Measurements from ENCODE around the gene KRT2. TPM values are rescaled to one million over a fixed set of nuclear protein-coding genes. Genes with fewer than 3 reads are reported as not detected.

Gene KRT2
- total RNA-seq, 1 experiment from 2014 or later, result not detected

- TF ChIP-seq E2F1 (CRISPR knock-in tag; IDR thresholded peaks at IDR 0.05) (no peak), ZNF263 (CRISPR knock-in tag; IDR thresholded peaks at IDR 0.05; ENCODE audit: low read depth) (no peak), ZNF219 (CRISPR knock-in tag; IDR thresholded peaks at IDR 0.05; ENCODE audit: borderline replicate concordance) (no peak), OVOL2 (CRISPR knock-in tag; IDR thresholded peaks at IDR 0.05; ENCODE audit: borderline replicate concordance) (no peak), ZNF232 (CRISPR knock-in tag; IDR thresholded peaks at IDR 0.05) (no peak), ZNF423 (CRISPR knock-in tag; IDR thresholded peaks at IDR 0.05) (no peak), ZBTB43 (CRISPR knock-in tag; IDR thresholded peaks at IDR 0.05) (no peak), ELF4 (CRISPR knock-in tag; IDR thresholded peaks at IDR 0.05; ENCODE audit: low read depth) (no peak), KAT7 (CRISPR knock-in tag; IDR thresholded peaks at IDR 0.05; ENCODE audit: borderline replicate concordance) (no peak), FOXK1 (CRISPR knock-in tag; IDR thresholded peaks at IDR 0.05) (no peak), JAZF1 (CRISPR knock-in tag; IDR thresholded peaks at IDR 0.05) (no peak), ATF2 (CRISPR knock-in tag; IDR thresholded peaks at IDR 0.05; ENCODE audit: borderline replicate concordance, low read depth) (no peak), SP1 (CRISPR knock-in tag; conservative IDR thresholded peaks at IDR 0.05) (no peak)
- H3K9me3 Mint-ChIP-seq, result no peaks in the 10 kb centered on the region
- CTCF ChIA-PET, result no interaction called here
- ATAC-seq, result no peak
- H3K27me3 Mint-ChIP-seq (ENCODE audit: low read depth), result no peaks in the 10 kb centered on the region
- H3K36me3 Mint-ChIP-seq, result no peaks in the 10 kb centered on the region
- POLR2A ChIA-PET, result no interaction called here
- H3K4me1 Mint-ChIP-seq, result no peaks in the 10 kb centered on the region
- no peak for DNase-seq (ENCODE audit: low spot score)
- H3K27ac Mint-ChIP-seq, result no peak overlapping the region
- no peak overlapping the region for H3K4me3 Mint-ChIP-seq
These were observed 15.8 kb downstream of the KRT2 start for GRCh38 chr12:52636189-52636588.

GRCh38 chr12:52634266-52635056 lies 17.6 kb downstream of the KRT2 start:
- H3K4me1 Mint-ChIP-seq, result no peaks in the 10 kb centered on the region
- no peak for TF ChIP-seq ATF2 (CRISPR knock-in tag; IDR thresholded peaks at IDR 0.05; ENCODE audit: borderline replicate concordance, low read depth)
- no peak for TF ChIP-seq MXD4 (CRISPR knock-in tag; IDR thresholded peaks at IDR 0.05; ENCODE audit: borderline replicate concordance)
- no peak for TF ChIP-seq ZNF512 (CRISPR knock-in tag; IDR thresholded peaks at IDR 0.05; ENCODE audit: borderline replicate concordance)
- TF ChIP-seq ZNF232 (CRISPR knock-in tag; IDR thresholded peaks at IDR 0.05), result no peak
- TF ChIP-seq ZMAT4 (CRISPR knock-in tag; IDR thresholded peaks at IDR 0.05), result no peak
- TF ChIP-seq ETV6 (CRISPR knock-in tag; IDR thresholded peaks at IDR 0.05), result no peak
- no peak for TF ChIP-seq HMGA2 (CRISPR knock-in tag; IDR thresholded peaks at IDR 0.05)
- no peak for TF ChIP-seq CBFB (CRISPR knock-in tag; IDR thresholded peaks at IDR 0.05; ENCODE audit: low read depth)
- no peak for TF ChIP-seq ZNF263 (CRISPR knock-in tag; IDR thresholded peaks at IDR 0.05; ENCODE audit: low read depth)
- ATAC-seq (no peak), DNase-seq (ENCODE audit: low spot score) (no peak)
- no peaks in the 10 kb centered on the region for H3K27me3 Mint-ChIP-seq (ENCODE audit: low read depth)
- ChIA-PET POLR2A (no interaction called here), CTCF (interaction anchor here (1.6 to 2.2 kb wide), 2 partner anchors 8 to 245 kb away, joined by 4 to 6 read pairs; no protein-coding TSS in a partner anchor)
- no peaks in the 10 kb centered on the region for H3K36me3 Mint-ChIP-seq
- H3K4me3 Mint-ChIP-seq, result no peak overlapping the region
- no peak overlapping the region for H3K27ac Mint-ChIP-seq
- H3K9me3 Mint-ChIP-seq, result no peaks in the 10 kb centered on the region
